Osteoblast (primary cell): ENCODE results near the gene SYNJ2. TPM values are rescaled to one million over a fixed set of nuclear protein-coding genes. Genes with fewer than 3 reads are reported as not detected.

ENCODE experiments used
- DNase-seq: peaks from one replicate; pipeline ENCODE4 v3.0.0; 2011; ENCODE audit warnings: low spot score, mixed read lengths; ENCODE audit not compliant: insufficient read length; ENCODE audit errors: missing footprints
- H2AFZ ChIP-seq: 2 replicates; pipeline ENCODE4 v1.6.0; 2011; ENCODE audit warnings: mild to moderate bottlenecking, low read length
- H3K27ac ChIP-seq: 2 replicates; pipeline ENCODE4 v1.5.1; 2011; ENCODE audit warnings: mild to moderate bottlenecking, low read depth, low read length, moderate library complexity
- H3K27me3 ChIP-seq: 2 replicates; pipeline ENCODE4 v1.6.0; 2012; ENCODE audit warnings: mild to moderate bottlenecking, control low read depth, inconsistent platforms, low read length, moderate library complexity; ENCODE audit not compliant: insufficient read depth
- H3K36me3 ChIP-seq: 2 replicates; pipeline ENCODE4 v1.5.1; 2011; ENCODE audit warnings: mild to moderate bottlenecking, low read length, control low read depth, moderate library complexity; ENCODE audit not compliant: insufficient read depth
- H3K4me1 ChIP-seq: 2 replicates; pipeline ENCODE4 v1.5.1; 2011; ENCODE audit warnings: mild to moderate bottlenecking, low read length, control low read depth, moderate library complexity; ENCODE audit not compliant: insufficient read depth
- H3K4me2 ChIP-seq: 2 replicates; pipeline ENCODE4 v1.6.0; 2011; ENCODE audit warnings: mild to moderate bottlenecking, low read length; ENCODE audit not compliant: insufficient read depth
- H3K4me3 ChIP-seq: fragments of 200-600 bp; sonication (generic); 3 replicates; pipeline ENCODE4 v1.5.1; 2012; ENCODE audit warnings: mild to moderate bottlenecking, low read length, inconsistent platforms; ENCODE audit not compliant: insufficient read depth
- H3K79me2 ChIP-seq: 2 replicates; pipeline ENCODE4 v1.6.0; 2012; ENCODE audit warnings: mild to moderate bottlenecking, low read length, control low read depth, inconsistent platforms; ENCODE audit not compliant: insufficient read depth
- H3K9me3 ChIP-seq: 2 replicates; pipeline ENCODE4 v1.5.1; 2011; ENCODE audit warnings: low read depth, low read length, control low read depth
- H4K20me1 ChIP-seq: 2 replicates; pipeline ENCODE4 v1.6.0; 2012; ENCODE audit warnings: mild to moderate bottlenecking, low read length, control low read depth; ENCODE audit not compliant: insufficient read depth
- CTCF ChIP-seq: IDR thresholded peaks from 2 replicates; pipeline ENCODE4 v1.5.1; 2011; ENCODE audit warnings: mild to moderate bottlenecking, low read depth, low read length, moderate library complexity; ENCODE audit errors: extremely low read depth
- total RNA-seq: library from RNA; depleted of rRNA; stranded (reverse); fragments of >200 nt; gene quantifications from 2 replicates; pipeline ENCODE4 v1.2.3, GENCODE V29; 2012

Gene SYNJ2
- total RNA-seq, 1 donor, result 94.8 TPM

GRCh38 chr6:158049055-158050028 lies 67.7 kb downstream of the SYNJ2 start:
- H3K36me3 ChIP-seq, result peaks cover 65% of the 10 kb centered on the region
- no peaks in the 10 kb centered on the region for H3K27me3 ChIP-seq
- no peak for TF ChIP-seq CTCF
- DNase-seq, result no peak
- no peak overlapping the region for H3K4me2 ChIP-seq
- peak overlapping the region; percentile 93 for H3K27ac ChIP-seq
- peaks cover 53% of the 10 kb centered on the region for H3K79me2 ChIP-seq
- H3K4me3 ChIP-seq, result no peak overlapping the region
- H3K9me3 ChIP-seq, result no peaks in the 10 kb centered on the region
- no peaks in the 10 kb centered on the region for H4K20me1 ChIP-seq
- H3K4me1 ChIP-seq, result peaks cover 41% of the 10 kb centered on the region
- H2AFZ ChIP-seq, result no peak overlapping the region

GRCh38 chr6:158050107-158050735 lies 68.6 kb downstream of the SYNJ2 start:
- Histone ChIP-seq H2AFZ (no peak overlapping the region), H3K79me2 (peaks cover 46% of the 10 kb centered on the region), H3K4me3 (no peak overlapping the region), H3K4me2 (no peak overlapping the region), H4K20me1 (no peaks in the 10 kb centered on the region), H3K27ac (peak overlapping the region; percentile 78), H3K4me1 (peaks cover 41% of the 10 kb centered on the region), H3K9me3 (no peaks in the 10 kb centered on the region), H3K27me3 (no peaks in the 10 kb centered on the region), H3K36me3 (peaks cover 58% of the 10 kb centered on the region)
- no peak for TF ChIP-seq CTCF
- peak; percentile 43 for DNase-seq

- Histone ChIP-seq H3K9me3 (no peaks in the 10 kb centered on the region), H3K36me3 (peaks cover 58% of the 10 kb centered on the region), H3K4me3 (no peak overlapping the region), H3K27me3 (no peaks in the 10 kb centered on the region), H3K79me2 (peaks cover 41% of the 10 kb centered on the region), H3K4me2 (no peak overlapping the region), H2AFZ (no peak overlapping the region), H3K27ac (peak overlapping the region; percentile 78), H4K20me1 (no peaks in the 10 kb centered on the region), H3K4me1 (peaks cover 35% of the 10 kb centered on the region)
- no peak for TF ChIP-seq CTCF
- peak; percentile 92 for DNase-seq
Observed at GRCh38 chr6:158050955-158051354, 69.3 kb downstream of the SYNJ2 start.

GRCh38 chr6:158051968-158052367 lies 70.3 kb downstream of the SYNJ2 start:
- no peak overlapping the region for H2AFZ ChIP-seq
- DNase-seq, result no peak

More at GRCh38 chr6:158051968-158052367, 70.3 kb downstream of the SYNJ2 start:
- H3K4me1 ChIP-seq, result peaks cover 33% of the 10 kb centered on the region
- no peaks in the 10 kb centered on the region for H3K27me3 ChIP-seq
- H3K79me2 ChIP-seq, result peaks cover 32% of the 10 kb centered on the region
- no peak overlapping the region for H3K4me2 ChIP-seq
- H3K4me3 ChIP-seq, result no peak overlapping the region
- H3K9me3 ChIP-seq, result no peaks in the 10 kb centered on the region
- no peak overlapping the region for H3K27ac ChIP-seq
- no peak for TF ChIP-seq CTCF
- no peaks in the 10 kb centered on the region for H4K20me1 ChIP-seq
- H3K36me3 ChIP-seq, result peaks cover 58% of the 10 kb centered on the region
